Liver (tissue), 9 donors: ENCODE data around the gene RALY. TPM values are rescaled to one million over a fixed set of nuclear protein-coding genes. Genes with fewer than 3 reads are reported as not detected.

ENCODE experiments used
- DNase-seq: peaks from one replicate; pipeline ENCODE4 v3.0.0-alpha.2; 2017; ENCODE audit warnings: low spot score
- H3K27ac ChIP-seq, 2 donors: one replicate each; pipeline ENCODE4 v1.7.0; 2013; ENCODE audit warnings: inconsistent platforms in 2 of 2, low read length in 2 of 2, control low read depth in 1 of 2, low read depth in 1 of 2, mild to moderate bottlenecking in 1 of 2
- H3K27me3 ChIP-seq, 4 donors: one replicate each; pipeline versions ENCODE4 v1.6.1 to v1.7.0; 2013; ENCODE audit warnings: low read length in 3 of 4, inconsistent platforms in 1 of 4, mild to moderate bottlenecking in 1 of 4, moderate library complexity in 1 of 4; ENCODE audit not compliant: control insufficient read depth in 4 of 4, insufficient read depth in 4 of 4
- H3K36me3 ChIP-seq, 4 donors: one replicate each; pipeline versions ENCODE4 v1.6.1 to v1.7.0; 2013; ENCODE audit warnings: low read length in 3 of 4, mild to moderate bottlenecking in 3 of 4, low read depth in 1 of 4, moderate library complexity in 1 of 4; ENCODE audit not compliant: control insufficient read depth in 4 of 4, insufficient read depth in 3 of 4
- H3K4me1 ChIP-seq, 4 donors: one replicate each; pipeline versions ENCODE4 v1.6.1 to v1.7.0; 2013; ENCODE audit warnings: low read length in 3 of 4, mild to moderate bottlenecking in 3 of 4, moderate library complexity in 1 of 4; ENCODE audit not compliant: control insufficient read depth in 4 of 4, insufficient read depth in 4 of 4
- H3K4me3 ChIP-seq, 3 donors: one replicate each; pipeline versions ENCODE4 v1.6.1 to v1.7.0; 2013; ENCODE audit warnings: low read length in 3 of 3, control low read depth in 1 of 3, low read depth in 1 of 3, mild to moderate bottlenecking in 1 of 3
- H3K9ac ChIP-seq, 2 donors: one replicate each; pipeline ENCODE4 v1.7.0; 2013; ENCODE audit warnings: low read length in 2 of 2, mild to moderate bottlenecking in 2 of 2, moderate library complexity in 2 of 2, control low read depth in 1 of 2, low read depth in 1 of 2
- H3K9me3 ChIP-seq, 4 donors: one replicate each; pipeline versions ENCODE4 v1.6.1 to v1.7.0; 2013; ENCODE audit warnings: low read length in 3 of 4; ENCODE audit not compliant: control insufficient read depth in 4 of 4
- ATF3 ChIP-seq: IDR thresholded peaks from 2 replicates; pipeline ENCODE4 v1.6.1; 2016; ENCODE audit warnings: antibody characterized with exemption
- CTCF ChIP-seq: fragments of 150-350 bp; IDR thresholded peaks from 2 replicates; pipeline ENCODE4 v1.5.1; 2017; ENCODE audit warnings: improper control_type of control experiment, low read depth, low read length; ENCODE audit not compliant: missing input control
- EGR1 ChIP-seq, 2 donors: IDR thresholded peaks; 2 replicates each; pipeline ENCODE4 v1.6.1; 2016 to 2018; ENCODE audit warnings: antibody characterized with exemption in 2 of 2, low read depth in 2 of 2
- FOXA1 ChIP-seq: IDR thresholded peaks from 2 replicates; pipeline ENCODE4 v1.6.1; 2016; ENCODE audit warnings: antibody characterized with exemption
- FOXA2 ChIP-seq: IDR thresholded peaks from 2 replicates; pipeline ENCODE4 v1.6.1; 2016; ENCODE audit warnings: antibody characterized with exemption
- GABPA ChIP-seq, 2 donors: IDR thresholded peaks in 1 of 2; conservative IDR thresholded peaks in 1 of 2; 2 replicates each; pipeline ENCODE4 v1.6.1; 2016; ENCODE audit warnings: antibody characterized with exemption in 2 of 2, mild to moderate bottlenecking in 1 of 2, moderate library complexity in 1 of 2
- HNF4A ChIP-seq, 2 donors: conservative IDR thresholded peaks; 2 replicates each; pipeline ENCODE4 v1.6.1; 2016; ENCODE audit warnings: antibody characterized with exemption in 2 of 2, mild to moderate bottlenecking in 2 of 2
- HNF4G ChIP-seq: IDR thresholded peaks from 2 replicates; pipeline ENCODE4 v1.6.1; 2016; ENCODE audit warnings: antibody characterized with exemption
- JUND ChIP-seq, 2 donors: IDR thresholded peaks; 2 replicates each; pipeline ENCODE4 v1.6.1; 2016; ENCODE audit warnings: antibody characterized with exemption in 2 of 2
- MAX ChIP-seq: IDR thresholded peaks from 2 replicates; pipeline ENCODE4 v1.6.1; 2016; ENCODE audit warnings: antibody characterized with exemption
- NR2F2 ChIP-seq: IDR thresholded peaks from 2 replicates; pipeline ENCODE4 v1.6.1; 2016; ENCODE audit warnings: antibody characterized with exemption
- RAD21 ChIP-seq, 2 donors: IDR thresholded peaks; 2 replicates each; pipeline ENCODE4 v1.6.1; 2016; ENCODE audit warnings: antibody characterized with exemption in 2 of 2, mild to moderate bottlenecking in 2 of 2
- RXRA ChIP-seq, 2 donors: IDR thresholded peaks; 2 replicates each; pipeline ENCODE4 v1.6.1; 2017 to 2018; ENCODE audit warnings: antibody characterized with exemption in 2 of 2, mild to moderate bottlenecking in 1 of 2
- SP1 ChIP-seq: IDR thresholded peaks from 2 replicates; pipeline ENCODE4 v1.6.1; 2018; ENCODE audit warnings: antibody characterized with exemption, mild to moderate bottlenecking
- TAF1 ChIP-seq: conservative IDR thresholded peaks from 2 replicates; pipeline ENCODE4 v1.6.1; 2016; ENCODE audit warnings: antibody characterized with exemption, mild to moderate bottlenecking
- YY1 ChIP-seq: IDR thresholded peaks from 2 replicates; pipeline ENCODE4 v1.6.1; 2016; ENCODE audit warnings: antibody characterized with exemption, mild to moderate bottlenecking
- ZBTB33 ChIP-seq: IDR thresholded peaks from 2 replicates; pipeline ENCODE4 v1.6.1; 2016; ENCODE audit warnings: antibody characterized with exemption
- WGBS: extraction: QIAGEN DNeasy Blood & Tissue Kit; methylation state at CpG from one replicate; pipeline ENCODE4 v1.1.7; 2013; 5-methylcytosine and 5-hydroxymethylcytosine counted together
- polyA plus RNA-seq, 2 donors: library from polyadenylated mRNA; stranded (reverse) in 1 of 2; unstranded in 1 of 2; fragments of 200-250 nt in 1 of 2; fragments of >200 nt in 1 of 2; fragmentation: Nextera tagmentation in 1 of 2; extraction: Ambion mirVana in 1 of 2; gene quantifications; one replicate each; pipeline versions ENCODE4 v1.2.1 to v1.2.3, GENCODE V29; 2013 to 2015
- total RNA-seq, 2 donors: library from RNA; depleted of rRNA; stranded (reverse); fragments of >200 nt; gene quantifications; one replicate each; pipeline ENCODE4 v1.2.3, GENCODE V29; 2014
- TF ChIP-seq, protein P1 (sequence below): IDR thresholded peaks from 2 replicates; pipeline ENCODE4 v1.6.1; 2016; ENCODE audit warnings: antibody characterized with exemption, mild to moderate bottlenecking
- donor health status: healthy.
- donor health status: healthy.
- donor health status: healthy.
- donor health status: healthy.
- donor health status: healthy.

RALY gene
- total and polyA plus RNA-seq, 4 donors: 23.1 to 47.4 (median 33.3) TPM

- Histone ChIP-seq H3K4me3 (no peak overlapping the region), H3K36me3 (no peaks in the 10 kb centered on the region), H3K4me1 (peaks cover 11 to 16% (median 15%) of the 10 kb centered on the region in 4 donors), H3K27me3 (no peaks in the 10 kb centered on the region), H3K9ac (no peak overlapping the region), H3K9me3 (no peaks in the 10 kb centered on the region), H3K27ac (no peak overlapping the region)
- no peak for DNase-seq
- WGBS: 100% methylated on average over 1 of the region's 1 CpG
- no peak for TF ChIP-seq TAF1
- no peak for TF ChIP-seq HNF4A (conservative IDR thresholded peaks at IDR 0.05)
- no peak for TF ChIP-seq MAX
- TF ChIP-seq JUND (IDR thresholded peaks at IDR 0.05): no peak
- no peak for TF ChIP-seq SP1
- TF ChIP-seq ATF3: no peak
- TF ChIP-seq HNF4G: no peak
- no peak for TF ChIP-seq CTCF
- TF ChIP-seq FOXA1: no peak
- no peak for TF ChIP-seq NR2F2
- no peak for TF ChIP-seq RAD21 (IDR thresholded peaks at IDR 0.05)
- TF ChIP-seq YY1: no peak
- TF ChIP-seq, protein P1, sequence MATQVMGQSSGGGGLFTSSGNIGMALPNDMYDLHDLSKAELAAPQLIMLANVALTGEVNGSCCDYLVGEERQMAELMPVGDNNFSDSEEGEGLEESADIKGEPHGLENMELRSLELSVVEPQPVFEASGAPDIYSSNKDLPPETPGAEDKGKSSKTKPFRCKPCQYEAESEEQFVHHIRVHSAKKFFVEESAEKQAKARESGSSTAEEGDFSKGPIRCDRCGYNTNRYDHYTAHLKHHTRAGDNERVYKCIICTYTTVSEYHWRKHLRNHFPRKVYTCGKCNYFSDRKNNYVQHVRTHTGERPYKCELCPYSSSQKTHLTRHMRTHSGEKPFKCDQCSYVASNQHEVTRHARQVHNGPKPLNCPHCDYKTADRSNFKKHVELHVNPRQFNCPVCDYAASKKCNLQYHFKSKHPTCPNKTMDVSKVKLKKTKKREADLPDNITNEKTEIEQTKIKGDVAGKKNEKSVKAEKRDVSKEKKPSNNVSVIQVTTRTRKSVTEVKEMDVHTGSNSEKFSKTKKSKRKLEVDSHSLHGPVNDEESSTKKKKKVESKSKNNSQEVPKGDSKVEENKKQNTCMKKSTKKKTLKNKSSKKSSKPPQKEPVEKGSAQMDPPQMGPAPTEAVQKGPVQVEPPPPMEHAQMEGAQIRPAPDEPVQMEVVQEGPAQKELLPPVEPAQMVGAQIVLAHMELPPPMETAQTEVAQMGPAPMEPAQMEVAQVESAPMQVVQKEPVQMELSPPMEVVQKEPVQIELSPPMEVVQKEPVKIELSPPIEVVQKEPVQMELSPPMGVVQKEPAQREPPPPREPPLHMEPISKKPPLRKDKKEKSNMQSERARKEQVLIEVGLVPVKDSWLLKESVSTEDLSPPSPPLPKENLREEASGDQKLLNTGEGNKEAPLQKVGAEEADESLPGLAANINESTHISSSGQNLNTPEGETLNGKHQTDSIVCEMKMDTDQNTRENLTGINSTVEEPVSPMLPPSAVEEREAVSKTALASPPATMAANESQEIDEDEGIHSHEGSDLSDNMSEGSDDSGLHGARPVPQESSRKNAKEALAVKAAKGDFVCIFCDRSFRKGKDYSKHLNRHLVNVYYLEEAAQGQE: no peak
- TF ChIP-seq FOXA2: no peak
- no peak for TF ChIP-seq ZBTB33
- TF ChIP-seq RXRA (IDR thresholded peaks at IDR 0.05): no peak
- TF ChIP-seq GABPA (IDR thresholded peaks at IDR 0.05 in 1 of 2, conservative IDR thresholded peaks at IDR 0.05 in 1 of 2): no peak
- no peak for TF ChIP-seq EGR1 (IDR thresholded peaks at IDR 0.05; ENCODE audit: low read depth in 2 of 2)
Measured at GRCh38 chr20:34008477-34008876, 14.8 kb downstream of the RALY start.
